ENCODE measurements around the gene UBE3C.
"Not testable (repeated sequence)": the region's sequence is repeated elsewhere in the genome, so short reads cannot be mapped to it uniquely, and the experiment has no call there.

The UBE3C gene

GRCh38 chr7:157132796-157133195 is 5.9 kb upstream of the UBE3C start:
- DNase-seq: no peak

GRCh38 chr7:157133304-157133703 is 5.4 kb upstream of the UBE3C start:
- DNase-seq: no peak

- no peak for DNase-seq
Observed at GRCh38 chr7:157136372-157136771, 2.4 kb upstream of the UBE3C start.

GRCh38 chr7:157138101-157138423 is 664 bp upstream of the UBE3C start:
- no peak for DNase-seq

- no peak for DNase-seq
Observed at GRCh38 chr7:157139111-157139809, 534 bp downstream of the UBE3C start.

GRCh38 chr7:157139810-157140510 is 1.2 kb downstream of the UBE3C start:
- DNase-seq: no peak

GRCh38 chr7:157140511-157140905 is 1.8 kb downstream of the UBE3C start:
- no peak for DNase-seq

- DNase-seq: no peak
Observed at GRCh38 chr7:157141525-157142060, 2.9 kb downstream of the UBE3C start.

GRCh38 chr7:157143788-157144187 is 5.1 kb downstream of the UBE3C start:
- DNase-seq: no peak

GRCh38 chr7:157149317-157149716 is 10.6 kb downstream of the UBE3C start:
- DNase-seq: no peak

GRCh38 chr7:157150882-157151281 is 12.2 kb downstream of the UBE3C start:
- DNase-seq: no peak

GRCh38 chr7:157151626-157152339 is 13.1 kb downstream of the UBE3C start:
- no peak for DNase-seq

- DNase-seq: no peak
Observed at GRCh38 chr7:157152391-157152937, 13.7 kb downstream of the UBE3C start.

GRCh38 chr7:157153260-157153659 is 14.5 kb downstream of the UBE3C start:
- no peak for DNase-seq

GRCh38 chr7:157155959-157156358 is 17.2 kb downstream of the UBE3C start:
- DNase-seq: no peak

GRCh38 chr7:157158400-157158799 is 19.7 kb downstream of the UBE3C start:
- no peak for DNase-seq

GRCh38 chr7:157159537-157159936 is 20.8 kb downstream of the UBE3C start:
- not testable (repeated sequence) for DNase-seq

- no peak for DNase-seq
Observed at GRCh38 chr7:157160433-157160832, 21.7 kb downstream of the UBE3C start.

- no peak for DNase-seq
Observed at GRCh38 chr7:157165987-157166386, 27.3 kb downstream of the UBE3C start.

- DNase-seq: no peak
Observed at GRCh38 chr7:157168571-157168970, 29.8 kb downstream of the UBE3C start.

- DNase-seq: no peak
Observed at GRCh38 chr7:157176771-157177170, 38.0 kb downstream of the UBE3C start.

GRCh38 chr7:157177333-157177982 is 38.7 kb downstream of the UBE3C start:
- DNase-seq: no peak

GRCh38 chr7:157177983-157178381 is 39.3 kb downstream of the UBE3C start:
- no peak for DNase-seq
